GM19468 (cell line): Measurements from ENCODE around the gene TSPAN15.

ENCODE experiments used
- ATAC-seq: cut with Tn5 transposase; IDR thresholded peaks from one replicate; pipeline ENCODE4 v1.9.1; 2021; ENCODE audit warnings: mild to moderate bottlenecking, moderate library complexity, moderate number of reproducible peaks; ENCODE audit not compliant: unreplicated experiment; ENCODE audit errors: extremely low read depth

TSPAN15 gene

GRCh38 chr10:69497231-69497561 is 45.9 kb downstream of the TSPAN15 start:
- ATAC-seq: no peak

GRCh38 chr10:69497611-69498390 is 46.5 kb downstream of the TSPAN15 start:
- no peak for ATAC-seq

GRCh38 chr10:69498711-69499471 is 47.6 kb downstream of the TSPAN15 start:
- ATAC-seq: no peak

GRCh38 chr10:69499726-69500689 is 48.7 kb downstream of the TSPAN15 start:
- ATAC-seq: no peak

- no peak for ATAC-seq
Observed at GRCh38 chr10:69500864-69501468, 49.7 kb downstream of the TSPAN15 start.

GRCh38 chr10:69501657-69502056 is 50.4 kb downstream of the TSPAN15 start:
- no peak for ATAC-seq

- ATAC-seq: no peak
Observed at GRCh38 chr10:69502589-69502988, 51.3 kb downstream of the TSPAN15 start.

GRCh38 chr10:69503001-69503895 is 52.0 kb downstream of the TSPAN15 start:
- no peak for ATAC-seq

GRCh38 chr10:69503896-69504265 is 52.6 kb downstream of the TSPAN15 start:
- no peak for ATAC-seq

- no peak for ATAC-seq
Observed at GRCh38 chr10:69504576-69505250, 53.4 kb downstream of the TSPAN15 start.

- no peak for ATAC-seq
Observed at GRCh38 chr10:69505636-69506318, 54.5 kb downstream of the TSPAN15 start.

- ATAC-seq: no peak
Observed at GRCh38 chr10:69506487-69506833, 55.2 kb downstream of the TSPAN15 start.

- no peak for ATAC-seq
Observed at GRCh38 chr10:69506834-69507713, 55.8 kb downstream of the TSPAN15 start.

GRCh38 chr10:69508738-69509340 is 57.6 kb downstream of the TSPAN15 start:
- no peak for ATAC-seq

- no peak for ATAC-seq
Observed at GRCh38 chr10:69512901-69513300, 61.6 kb downstream of the TSPAN15 start.

GRCh38 chr10:69513617-69514016 is 62.4 kb downstream of the TSPAN15 start:
- no peak for ATAC-seq

- ATAC-seq: no peak
Observed at GRCh38 chr10:69515699-69516259, 64.5 kb downstream of the TSPAN15 start.
